ENCODE data around the gene XRCC4. TPM values are rescaled to one million over a fixed set of nuclear protein-coding genes. Genes with fewer than 3 reads are reported as not detected.

Gene XRCC4
- total and polyA plus RNA-seq, 2 of the 8 experiments (the other 6 are each of a cell fraction or from before 2014, with no cell fraction given), result 3.0 to 8.3 TPM

- Histone ChIP-seq H2BK12ac (ENCODE audit: low read depth, low read length) (no peak overlapping the region), H3K4me1 (replicated peaks in 1 of 4; ENCODE audit: control insufficient read depth in 3 of 4, insufficient read depth in 4 of 4, low read length in 3 of 4) (peaks cover 0 to 3% (median 0%) of the 10 kb centered on the region in 4 experiments; a peak in 1 of 7 replicates), H3K4me2 (ENCODE audit: insufficient read depth in 1 of 2, low read depth in 2 of 2, low read length in 2 of 2) (no peak overlapping the region), H2BK20ac (ENCODE audit: low read length) (no peak overlapping the region), H4K20me1 (replicated peaks in 1 of 2; ENCODE audit: control insufficient read depth in 1 of 2, insufficient read depth in 2 of 2, low read length in 2 of 2) (no peaks in the 10 kb centered on the region), H2BK120ac (replicated peaks; ENCODE audit: low read depth, low read length) (no peak overlapping the region), H2BK5ac (ENCODE audit: low read depth, low read length) (no peak overlapping the region), H3K36me3 (ENCODE audit: control insufficient read depth in 2 of 4, insufficient read depth in 4 of 4, low read length in 3 of 4) (no peaks in the 10 kb centered on the region), H3K27ac (ENCODE audit: low read depth, low read length) (no peak overlapping the region), H4K8ac (ENCODE audit: extremely low read depth, insufficient read depth, low read length) (no peak overlapping the region), H4K91ac (replicated peaks; ENCODE audit: insufficient read length, low read length) (no peak overlapping the region), H4K5ac (ENCODE audit: insufficient read length, low read depth, low read length) (no peak overlapping the region), H3K23me2 (ENCODE audit: low read depth, low read length) (no peaks in the 10 kb centered on the region), H2AFZ (ENCODE audit: low read length) (no peak overlapping the region), H2BK15ac (ENCODE audit: low read length) (no peak overlapping the region), H3K9ac (replicated peaks in 1 of 4; ENCODE audit: extremely low read depth in 1 of 4, low read depth in 3 of 4, low read length in 3 of 4) (no peak overlapping the region), H3K9me3 (ENCODE audit: insufficient read depth in 2 of 2, low read depth in 1 of 2, low read length in 1 of 2) (no peaks in the 10 kb centered on the region), H3K4ac (replicated peaks; ENCODE audit: insufficient read length, low read depth, low read length) (no peak overlapping the region), H3K56ac (replicated peaks; ENCODE audit: insufficient read length, low read depth, low read length) (no peak overlapping the region), H3K79me2 (ENCODE audit: control insufficient read depth in 1 of 2, insufficient read depth in 2 of 2, low read length in 2 of 2) (no peaks in the 10 kb centered on the region), H3K27me3 (replicated peaks in 1 of 4; ENCODE audit: control insufficient read depth in 3 of 4, extremely low read depth in 1 of 4, insufficient read depth in 3 of 4, low read length in 3 of 4) (no peaks in the 10 kb centered on the region), H3K79me1 (ENCODE audit: low read depth, low read length) (no peaks in the 10 kb centered on the region), H3K4me3 (ENCODE audit: extremely low read depth in 1 of 4, insufficient read depth in 2 of 4, low read depth in 3 of 4, low read length in 4 of 4) (no peak overlapping the region), H3K23ac (ENCODE audit: insufficient read length) (no peak overlapping the region), H2AK5ac (ENCODE audit: low read depth, low read length) (no peak overlapping the region), H3K18ac (ENCODE audit: extremely low read depth, low read length) (no peak overlapping the region), H3K14ac (ENCODE audit: insufficient read length) (no peak overlapping the region)
- CTCF ChIA-PET (ENCODE audit: partially characterized antibody), result no interaction called here
- FAIRE-seq, result no peak
- POLR2A ChIA-PET (ENCODE audit: partially characterized antibody), result no interaction called here
- no peak for DNase-seq (ENCODE audit: low read depth in 1 of 2, low spot score in 2 of 2)
- 94% methylated on average over 1 of the region's 1 CpG; no CpG with 5 or more reads in 1 of the 2 experiments for WGBS, 2 experiments (ENCODE audit: extremely low coverage in 1 of 2, insufficient coverage in 1 of 2, insufficient read length in 1 of 2, insufficient replicate concordance in 2 of 2, low coverage in 1 of 2, low lambda C conversion rate in 2 of 2, missing lambda C conversion rate in 1 of 2)
- TF ChIP-seq RNF2 (IDR thresholded peaks at IDR 0.05; ENCODE audit: borderline replicate concordance, low read depth, low read length, missing control alignments, poor library complexity, severe bottlenecking) (no peak), MAFK (IDR thresholded peaks at IDR 0.05; ENCODE audit: low read depth, low read length) (no peak), JUND (IDR thresholded peaks at IDR 0.05; ENCODE audit: low read length) (no peak), BRCA1 (IDR thresholded peaks at IDR 0.05; ENCODE audit: low read depth, low read length) (no peak), SP4 (IDR thresholded peaks at IDR 0.05; ENCODE audit: low read length) (no peak), POU5F1 (IDR thresholded peaks at IDR 0.05; ENCODE audit: low read depth, low read length) (no peak), EP300 (IDR thresholded peaks at IDR 0.05; ENCODE audit: borderline replicate concordance in 1 of 2, low read depth in 2 of 2, low read length in 2 of 2) (no peak), GABPA (IDR thresholded peaks at IDR 0.05; ENCODE audit: borderline replicate concordance, insufficient read depth, low read length) (no peak), KDM1A (IDR thresholded peaks at IDR 0.05; ENCODE audit: borderline replicate concordance, low read length) (no peak), POLR2AphosphoS5 (IDR thresholded peaks at IDR 0.05; ENCODE audit: low read depth, low read length) (no peak), SUZ12 (IDR thresholded peaks at IDR 0.05; ENCODE audit: low read length) (no peak), SIRT6 (IDR thresholded peaks at IDR 0.05; ENCODE audit: low read length) (no peak), ATF2 (IDR thresholded peaks at IDR 0.05; ENCODE audit: low read length) (no peak)
These were observed 24.2 kb downstream of the XRCC4 start for GRCh38 chr5:83101514-83101913.
